ENCODE measurements around the gene NFATC2IP. TPM values are rescaled to one million over a fixed set of nuclear protein-coding genes. Genes with fewer than 3 reads are reported as not detected.

Gene NFATC2IP
- total RNA-seq, 4 donors from 2014 or later: 32.1 to 34.5 (median 34.0) TPM

- Histone ChIP-seq H3K4me1 (no peaks in the 10 kb centered on the region), H3K27me3 (no peaks in the 10 kb centered on the region), H3K4me3 (peak within 1 kb of the TSS in 2 of 4 donors; percentile 24 to 36), H3K27ac (peak within 1 kb of the TSS in 1 of 4 donors; percentile 50), H3K36me3 (peaks cover 2 to 100% (median 19%) of the 10 kb centered on the region in 3 donors), H3K9me3 (peaks cover 0 to 20% (median 0%) of the 10 kb centered on the region in 4 donors)
- TF ChIP-seq EP300 (IDR thresholded peaks at IDR 0.05): no peak
- no peak for TF ChIP-seq POLR2A (IDR thresholded peaks at IDR 0.05)
- TF ChIP-seq CTCF (IDR thresholded peaks at IDR 0.05): no peak
- 65 to 72% methylated on average over 5 to 23 of the region's 24 CpGs for WGBS, 2 donors
- no peak for DNase-seq (ENCODE audit: low spot score in 2 of 2)
These were observed 33.9 kb downstream of the NFATC2IP start, which contains the start of gene LAT for GRCh38 chr16:28984619-28985135. Gene LAT, plus strand, starts transcription at chr16:28985052. Its CDS starts 366 bp downstream, at chr16:28985418.

GRCh38 chr16:28985211-28986041 lies 34.7 kb downstream of the NFATC2IP start:
- 85 to 90% methylated on average over 15 to 19 of the region's 19 CpGs for WGBS, 2 donors
- Histone ChIP-seq H3K27ac (peak overlapping the region in 1 of 4 donors; percentile 27), H3K27me3 (no peaks in the 10 kb centered on the region), H3K36me3 (peaks cover 2 to 100% (median 13%) of the 10 kb centered on the region in 3 donors), H3K9me3 (peaks cover 0 to 20% (median 0%) of the 10 kb centered on the region in 4 donors), H3K4me3 (peak overlapping the region in 2 of 4 donors; percentile 24 to 36), H3K4me1 (no peaks in the 10 kb centered on the region)
- DNase-seq (ENCODE audit: low spot score in 2 of 2): no peak
- TF ChIP-seq POLR2A (IDR thresholded peaks at IDR 0.05) (no peak), EP300 (IDR thresholded peaks at IDR 0.05) (no peak), CTCF (IDR thresholded peaks at IDR 0.05) (no peak)

GRCh38 chr16:28986046-28986445 lies 35.3 kb downstream of the NFATC2IP start:
- Histone ChIP-seq H3K27me3 (no peaks in the 10 kb centered on the region), H3K27ac (peak overlapping the region in 1 of 4 donors; percentile 27), H3K4me3 (peak overlapping the region in 2 of 4 donors; percentile 24 to 36), H3K9me3 (peaks cover 0 to 20% (median 0%) of the 10 kb centered on the region in 4 donors), H3K4me1 (no peaks in the 10 kb centered on the region), H3K36me3 (peaks cover 2 to 99% (median 13%) of the 10 kb centered on the region in 3 donors)
- no peak for DNase-seq (ENCODE audit: low spot score in 2 of 2)
- WGBS, 2 donors: 92% methylated on average over 9 of the region's 9 CpGs
- TF ChIP-seq EP300 (IDR thresholded peaks at IDR 0.05): no peak
- no peak for TF ChIP-seq CTCF (IDR thresholded peaks at IDR 0.05)
- no peak for TF ChIP-seq POLR2A (IDR thresholded peaks at IDR 0.05)

- peaks cover 0 to 16% (median 0%) of the 10 kb centered on the region in 4 donors for H3K9me3 ChIP-seq
- WGBS, 2 donors: 86 to 95% methylated on average over 13 of the region's 13 CpGs
- H3K36me3 ChIP-seq: peaks cover 2 to 95% (median 13%) of the 10 kb centered on the region in 3 donors
These were observed 35.8 kb downstream of the NFATC2IP start for GRCh38 chr16:28986492-28986891.

More at GRCh38 chr16:28986492-28986891, 35.8 kb downstream of the NFATC2IP start:
- H3K27ac ChIP-seq: no peak overlapping the region
- no peak overlapping the region for H3K4me3 ChIP-seq
- H3K4me1 ChIP-seq: no peaks in the 10 kb centered on the region
- DNase-seq (ENCODE audit: low spot score in 2 of 2): no peak
- no peaks in the 10 kb centered on the region for H3K27me3 ChIP-seq
- TF ChIP-seq POLR2A (IDR thresholded peaks at IDR 0.05) (no peak), EP300 (IDR thresholded peaks at IDR 0.05) (no peak), CTCF (IDR thresholded peaks at IDR 0.05) (no peak)

Measured in tibial nerve (tissue), 4 donors.